K562 (cell line): ENCODE data around the gene RNU1-2. TPM values are rescaled to one million over a fixed set of nuclear protein-coding genes. Genes with fewer than 3 reads are reported as not detected.
"Not testable (repeated sequence)": the region's sequence is repeated elsewhere in the genome, so short reads cannot be mapped to it uniquely, and the experiment has no call there.

Source experiments
- CBFA2T3 ChIP-seq: fragments of 450-650 bp; IDR thresholded peaks from 2 replicates; pipeline ENCODE4 v1.6.1; 2017
- CEBPG ChIP-seq, 3 experiments: fragments of 200-800 bp in 1 of 3; sonication (Bioruptor generic) in 1 of 3; sonication (generic) in 1 of 3; formaldehyde crosslinking in 1 of 3; IDR thresholded peaks in 2 of 3; conservative IDR thresholded peaks in 1 of 3; 2 replicates each; pipeline versions ENCODE4 v1.6.1 to v1.8.0; 2016 to 2022; ENCODE audit warnings: missing compliant biosample characterization in 2 of 3, missing genetic modification characterization in 2 of 3, mild to moderate bottlenecking in 1 of 3, missing genetic modification reagents in 1 of 3
- FOXM1 ChIP-seq, 2 experiments: fragments of 450-650 bp in 1 of 2; sonication (generic) in 1 of 2; formaldehyde crosslinking in 1 of 2; IDR thresholded peaks; 2 replicates each; pipeline versions ENCODE4 v1.6.1 to v1.9.0; 2017 to 2022; ENCODE audit warnings: low read depth in 2 of 2, mild to moderate bottlenecking in 2 of 2, missing genetic modification reagents in 1 of 2, moderate library complexity in 1 of 2
- HDAC1 ChIP-seq, 2 experiments: fragments of 450-650 bp; IDR thresholded peaks; 2 replicates each; pipeline ENCODE4 v1.6.1; 2016 to 2017; ENCODE audit warnings: inconsistent platforms in 1 of 2, mild to moderate bottlenecking in 1 of 2, moderate library complexity in 1 of 2
- HEY1 ChIP-seq: fragments of 250-450 bp; sonication (Bioruptor Pico); IDR thresholded peaks from 2 replicates; pipeline ENCODE4 v1.5.0; 2020; ENCODE audit warnings: mild to moderate bottlenecking, moderate library complexity, borderline replicate concordance
- LEF1 ChIP-seq: fragments of 450-650 bp; IDR thresholded peaks from 2 replicates; pipeline ENCODE4 v1.6.1; 2016; ENCODE audit warnings: mild to moderate bottlenecking
- NR2C1 ChIP-seq, 2 experiments: fragments of 450-650 bp; IDR thresholded peaks; 2 replicates each; pipeline ENCODE4 v1.6.1; 2017; ENCODE audit warnings: mild to moderate bottlenecking in 2 of 2, antibody characterized with exemption in 1 of 2, inconsistent platforms in 1 of 2, missing compliant biosample characterization in 1 of 2, missing genetic modification characterization in 1 of 2
- RBFOX2 ChIP-seq: fragments of 200-400 bp; formaldehyde crosslinking; IDR thresholded peaks from 2 replicates; pipeline ENCODE4 v1.6.1; 2017; ENCODE audit warnings: low read depth, mild to moderate bottlenecking, low read length, moderate library complexity
- RUNX1 ChIP-seq: sonication (generic); IDR thresholded peaks from 2 replicates; pipeline ENCODE4 v1.6.1; 2016; ENCODE audit warnings: antibody characterized with exemption, low read depth
- SMARCC2 ChIP-seq: fragments of 450-650 bp; IDR thresholded peaks from 2 replicates; pipeline ENCODE4 v1.6.1; 2017; ENCODE audit warnings: antibody characterized with exemption, moderate library complexity, mild to moderate bottlenecking, low read depth
- SMARCE1 ChIP-seq: fragments of 450-650 bp; IDR thresholded peaks from 2 replicates; pipeline ENCODE4 v1.7.1; 2016; ENCODE audit warnings: mild to moderate bottlenecking
- SOX6 ChIP-seq: fragments of 450-650 bp; IDR thresholded peaks from 2 replicates; pipeline ENCODE4 v1.6.1; 2014; ENCODE audit warnings: mild to moderate bottlenecking
- TAL1 ChIP-seq: fragments of 450-650 bp; IDR thresholded peaks from 2 replicates; pipeline ENCODE4 v1.6.1; 2016; ENCODE audit warnings: mild to moderate bottlenecking
- TEAD1 ChIP-seq, 2 experiments: fragments of 450-650 bp in 1 of 2; sonication (generic) in 1 of 2; formaldehyde crosslinking; IDR thresholded peaks; 2 replicates each; pipeline versions ENCODE4 v1.4.0 to v1.8.0; 2020 to 2022; ENCODE audit warnings: mild to moderate bottlenecking in 2 of 2, missing genetic modification reagents in 1 of 2
- ZBTB7A ChIP-seq: IDR thresholded peaks from 2 replicates; pipeline ENCODE4 v1.6.1; 2011; ENCODE audit warnings: low read depth, mild to moderate bottlenecking, low read length, moderate library complexity, borderline replicate concordance; ENCODE audit not compliant: control insufficient read depth
- ZMIZ1 ChIP-seq, 2 experiments: fragments of 150-350 bp in 1 of 2; IDR thresholded peaks; 2 replicates each; pipeline ENCODE4 v1.6.1; 2012 to 2016; ENCODE audit warnings: low read depth in 2 of 2, low read length in 2 of 2, mild to moderate bottlenecking in 1 of 2, moderate library complexity in 1 of 2
- ZNF175 ChIP-seq: fragments of 200-800 bp; sonication (Bioruptor generic); IDR thresholded peaks from 2 replicates; pipeline ENCODE4 v1.6.1; 2016; ENCODE audit warnings: low read depth, mild to moderate bottlenecking, missing genetic modification characterization, missing compliant biosample characterization
- ZNF395 ChIP-seq: fragments of 200-800 bp; sonication (Bioruptor generic); IDR thresholded peaks from 2 replicates; pipeline ENCODE4 v1.6.1; 2017; ENCODE audit warnings: missing genetic modification characterization, missing compliant biosample characterization
- ZNF589 ChIP-seq: fragments of 200-800 bp; sonication (Bioruptor generic); IDR thresholded peaks from 2 replicates; pipeline ENCODE4 v1.6.1; 2016; ENCODE audit warnings: low read depth, missing genetic modification characterization, missing compliant biosample characterization
- ZNF766 ChIP-seq: fragments of 200-800 bp; sonication (Bioruptor generic); conservative IDR thresholded peaks from 2 replicates; pipeline ENCODE4 v1.6.1; 2016; ENCODE audit warnings: missing genetic modification characterization, missing compliant biosample characterization
- ZSCAN32 ChIP-seq: fragments of 450-650 bp; formaldehyde crosslinking; IDR thresholded peaks from 2 replicates; pipeline ENCODE4 v1.4.0; 2020; ENCODE audit warnings: mild to moderate bottlenecking, moderate library complexity
- polyA plus RNA-seq, 8 experiments: library from polyadenylated mRNA; depleted of rRNA in 4 of 8; stranded (reverse) in 5 of 8; unstranded in 3 of 8; fragments of >200 nt; fragmentation: Nextera tagmentation in 2 of 8; fragmentation: Illumina TruSeq in 1 of 8; extraction: Ambion mirVana in 2 of 8; extraction: Trizol in 1 of 8; gene quantifications; 2 replicates each; pipeline versions ENCODE4 v1.2.1 to v1.2.3, GENCODE V29; 2011 to 2014; ENCODE audit warnings: inconsistent platforms in 1 of 8, missing spikeins in 1 of 8
- total RNA-seq, 7 experiments: library from RNA; depleted of rRNA in 6 of 7; stranded (reverse); fragments of >200 nt in 6 of 7; fragmentation: Illumina TruSeq in 2 of 7; extraction: Trizol in 2 of 7; gene quantifications; 2 replicates each; pipeline versions ENCODE4 v1.2.1 to v1.2.3, GENCODE V29; 2011 to 2021; ENCODE audit warnings: low replicate concordance in 1 of 7

Gene RNU1-2
- total and polyA plus RNA-seq, 9 of the 15 experiments (the other 6 are each of a cell fraction or from before 2014, with no cell fraction given) = under 0.01 to 32,823 (median 2,538) TPM; not detected in 4

- TF ChIP-seq SMARCC2 (peak; percentile 70; the same call in 1 of the 2 replicates), ZMIZ1 (IDR thresholded peaks at IDR 0.05; ENCODE audit: low read depth in 2 of 2, low read length in 2 of 2) (0 out of 4 replicates have a peak, but pooled peaks of 1 of the 2 experiments have one; percentile 44), FOXM1 (IDR thresholded peaks at IDR 0.05; ENCODE audit: low read depth) (peak; percentile 31; the same call in 1 of the 2 replicates), RBFOX2 (0 out of 2 replicates have a peak, but pooled peaks have one; percentile 22), TAL1 (peak; percentile 80), SOX6 (peak; percentile 81), ZNF589 (peak; percentile 73; the same call in 1 of the 2 replicates), NR2C1 (tag; IDR thresholded peaks at IDR 0.05) (peak; percentile 53; the same call in 1 of the 2 replicates), ZNF395 (CRISPR knock-in tag) (peak; percentile 75), LEF1 (peak; percentile 78; the same call in 1 of the 2 replicates), HEY1 (CRISPR knock-in tag) (0 out of 2 replicates have a peak, but pooled peaks have one; percentile 22), HDAC1 (IDR thresholded peaks at IDR 0.05) (peak in 1 of 2 experiments; percentile 56; a peak in 1 of 4 replicates), ZNF175 (CRISPR knock-in tag) (peak; percentile 80), SMARCE1 (peak; percentile 88; the same call in 1 of the 2 replicates), TEAD1 (CRISPR knock-in tag; IDR thresholded peaks at IDR 0.05) (peak in 1 of 2 experiments; percentile 93; a peak in 2 of 4 replicates), CEBPG (CRISPR knock-in tag; IDR thresholded peaks at IDR 0.05) (peak; percentile 84), CEBPG (tag; conservative IDR thresholded peaks at IDR 0.05 in 1 of 2, IDR thresholded peaks at IDR 0.05 in 1 of 2) (peak in 1 of 2 experiments; percentile 51; a peak in 1 of 4 replicates), RUNX1 (peak; percentile 57; the same call in 1 of the 2 replicates), ZSCAN32 (CRISPR knock-in tag) (0 out of 2 replicates have a peak, but pooled peaks have one; percentile 13), CBFA2T3 (peak; percentile 83), ZNF766 (peak; percentile 81), ZBTB7A (peak; percentile 66; the same call in 1 of the 2 replicates)
- TF ChIP-seq FOXM1 (CRISPR knock-in tag; IDR thresholded peaks at IDR 0.05; ENCODE audit: low read depth); NR2C1 (IDR thresholded peaks at IDR 0.05): not testable (repeated sequence)
These were observed 5.2 kb upstream of the RNU1-2 start (continued) for GRCh38 chr1:16890539-16891021.
